ENCODE results near the gene BCL2L2. TPM values are rescaled to one million over a fixed set of nuclear protein-coding genes. Genes with fewer than 3 reads are reported as not detected.

The BCL2L2 gene
- total and polyA plus RNA-seq, 2 of the 8 experiments (the other 6 are each of a cell fraction or from before 2014, with no cell fraction given): 9.3 to 13.8 TPM

DNA sequence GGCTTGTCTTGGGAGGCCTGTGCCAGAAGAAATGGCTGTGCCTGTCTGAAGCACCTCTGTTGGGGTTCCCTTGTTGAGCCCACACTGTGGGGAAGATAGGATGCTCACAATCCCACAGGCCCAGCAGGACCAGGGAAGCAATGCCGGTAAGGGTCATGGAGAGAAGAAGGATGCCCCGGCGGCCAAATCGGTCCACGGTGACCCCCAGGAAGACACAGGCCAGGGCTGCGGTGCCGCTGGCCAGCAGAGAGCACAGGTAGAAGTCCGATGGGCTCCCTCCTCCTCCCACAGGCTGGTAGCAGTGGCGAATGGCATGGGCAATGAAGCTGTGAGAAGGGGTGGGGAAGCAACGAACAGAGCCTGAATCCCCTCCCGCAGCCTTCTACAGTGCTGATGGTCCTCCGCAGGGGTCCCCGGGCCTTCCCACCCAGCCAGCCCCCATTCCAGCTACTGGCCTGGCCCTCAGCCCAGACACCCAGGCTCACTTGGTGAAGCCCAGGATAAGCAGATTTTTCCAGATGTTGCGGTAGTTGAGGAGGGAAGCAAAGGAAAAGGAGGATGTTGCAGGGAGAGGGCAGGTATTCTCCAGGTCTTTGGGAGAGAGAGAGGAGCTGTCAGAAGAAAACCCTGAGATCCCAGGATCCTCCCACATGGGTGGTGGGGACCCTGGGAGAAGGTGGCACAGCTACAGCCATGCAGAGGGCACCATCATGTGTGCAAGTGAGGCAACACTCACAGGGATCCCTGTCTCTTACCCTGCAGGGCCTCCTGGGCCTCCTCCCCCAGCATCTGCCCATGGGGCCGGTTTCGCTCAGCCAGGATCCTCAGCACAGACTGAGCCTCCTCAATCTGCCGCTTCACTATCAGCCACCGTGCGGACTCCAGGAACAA lies 41.0 kb downstream of the BCL2L2 start:
- Histone ChIP-seq H3K4me2 (ENCODE audit: insufficient read depth in 1 of 2, low read depth in 2 of 2, low read length in 2 of 2) (no peak overlapping the region), H4K8ac (ENCODE audit: extremely low read depth, insufficient read depth, low read length) (no peak overlapping the region; the same call in 1 of the 2 replicates), H4K91ac (replicated peaks; ENCODE audit: insufficient read length, low read length) (no peak overlapping the region), H2AFZ (ENCODE audit: low read length) (no peak overlapping the region), H3K36me3 (ENCODE audit: control insufficient read depth in 2 of 4, insufficient read depth in 4 of 4, low read length in 3 of 4) (no peaks in the 10 kb centered on the region), H3K9ac (replicated peaks in 1 of 4; ENCODE audit: extremely low read depth in 1 of 4, low read depth in 3 of 4, low read length in 3 of 4) (no peak overlapping the region), H2BK5ac (ENCODE audit: low read depth, low read length) (no peak overlapping the region), H2BK120ac (replicated peaks; ENCODE audit: low read depth, low read length) (no peak overlapping the region), H2AK5ac (ENCODE audit: low read depth, low read length) (no peak overlapping the region), H3K27ac (ENCODE audit: low read depth, low read length) (no peak overlapping the region), H2BK20ac (ENCODE audit: low read length) (no peak overlapping the region), H4K5ac (ENCODE audit: insufficient read length, low read depth, low read length) (no peak overlapping the region), H3K9me3 (ENCODE audit: insufficient read depth in 2 of 2, low read depth in 1 of 2, low read length in 1 of 2) (no peaks in the 10 kb centered on the region), H3K14ac (ENCODE audit: insufficient read length) (no peak overlapping the region), H3K79me2 (ENCODE audit: control insufficient read depth in 1 of 2, insufficient read depth in 2 of 2, low read length in 2 of 2) (no peaks in the 10 kb centered on the region), H3K23me2 (ENCODE audit: low read depth, low read length) (peaks cover 10% of the 10 kb centered on the region), H2BK12ac (ENCODE audit: low read depth, low read length) (no peak overlapping the region), H4K20me1 (replicated peaks in 1 of 2; ENCODE audit: control insufficient read depth in 1 of 2, insufficient read depth in 2 of 2, low read length in 2 of 2) (peaks cover 0 to 3% of the 10 kb centered on the region in 2 experiments), H3K23ac (ENCODE audit: insufficient read length) (no peak overlapping the region), H2BK15ac (ENCODE audit: low read length) (no peak overlapping the region), H3K18ac (ENCODE audit: extremely low read depth, low read length) (no peak overlapping the region), H3K4me3 (ENCODE audit: extremely low read depth in 1 of 4, insufficient read depth in 2 of 4, low read depth in 3 of 4, low read length in 4 of 4) (no peak overlapping the region), H3K56ac (replicated peaks; ENCODE audit: insufficient read length, low read depth, low read length) (no peak overlapping the region), H3K79me1 (ENCODE audit: low read depth, low read length) (no peaks in the 10 kb centered on the region), H3K4ac (replicated peaks; ENCODE audit: insufficient read length, low read depth, low read length) (no peak overlapping the region), H3K27me3 (replicated peaks in 1 of 4; ENCODE audit: control insufficient read depth in 3 of 4, extremely low read depth in 1 of 4, insufficient read depth in 3 of 4, low read length in 3 of 4) (peaks cover 0 to 11% (median 3%) of the 10 kb centered on the region in 4 experiments; a peak in 6 of 7 replicates), H3K4me1 (replicated peaks in 1 of 4; ENCODE audit: control insufficient read depth in 3 of 4, insufficient read depth in 4 of 4, low read length in 3 of 4) (peaks cover 0 to 7% (median 2%) of the 10 kb centered on the region in 4 experiments; a peak in 5 of 7 replicates)
- CTCF ChIA-PET (ENCODE audit: partially characterized antibody): interaction anchor here (0.7 to 5.9 kb wide), 13 partner anchors 8 to 366 kb away, joined by 3 to 69 read pairs (median 4); partner anchors contain the start of gene AJUBA
- 91% methylated on average over 18 of the region's 19 CpGs; no CpG with 5 or more reads in 1 of the 2 experiments for WGBS, 2 experiments (ENCODE audit: extremely low coverage in 1 of 2, insufficient coverage in 1 of 2, insufficient read length in 1 of 2, insufficient replicate concordance in 2 of 2, low coverage in 1 of 2, low lambda C conversion rate in 2 of 2, missing lambda C conversion rate in 1 of 2)
- POLR2A ChIA-PET (ENCODE audit: partially characterized antibody): interaction anchor here (0.8 to 3.7 kb wide), 5 partner anchors 9 to 26 kb away, joined by 3 to 25 read pairs (median 6); partner anchors contain the start of gene PABPN1
- DNase-seq (ENCODE audit: low read depth in 1 of 2, low spot score in 2 of 2) (no peak), FAIRE-seq (no peak)
- no peak for TF ChIP-seq KDM1A (IDR thresholded peaks at IDR 0.05; ENCODE audit: borderline replicate concordance, low read length)
- TF ChIP-seq BRCA1 (IDR thresholded peaks at IDR 0.05; ENCODE audit: low read depth, low read length): no peak
- TF ChIP-seq TEAD4 (IDR thresholded peaks at IDR 0.05; ENCODE audit: low read depth, low read length): no peak
- TF ChIP-seq POU5F1 (IDR thresholded peaks at IDR 0.05; ENCODE audit: low read depth, low read length): no peak
- no peak for TF ChIP-seq FOSL1 (IDR thresholded peaks at IDR 0.05; ENCODE audit: insufficient read depth, low read depth, low read length)
- TF ChIP-seq TCF12 (IDR thresholded peaks at IDR 0.05; ENCODE audit: low read depth, low read length): no peak
- no peak for TF ChIP-seq USF2 (IDR thresholded peaks at IDR 0.05; ENCODE audit: low read length)
- no peak for TF ChIP-seq ASH2L (IDR thresholded peaks at IDR 0.05; ENCODE audit: low read length)
- TF ChIP-seq NANOG (IDR thresholded peaks at IDR 0.05; ENCODE audit: insufficient read depth, low read depth, low read length, poor library complexity, severe bottlenecking): no peak
- no peak for TF ChIP-seq MAX (IDR thresholded peaks at IDR 0.05)

Measured in H1 (cell line).